ENCODE measurements around the gene TIPARP.
A peak's percentile ranks its signal among the peaks of the same experiment; 100 is the strongest.

TIPARP gene

GRCh38 chr3:156742401-156742800 lies 68.0 kb downstream of the TIPARP start:
- DNase-seq (ENCODE audit: low read depth) = no peak

GRCh38 chr3:156743859-156744258 lies 69.5 kb downstream of the TIPARP start:
- no peak for DNase-seq (ENCODE audit: low read depth)

DNA sequence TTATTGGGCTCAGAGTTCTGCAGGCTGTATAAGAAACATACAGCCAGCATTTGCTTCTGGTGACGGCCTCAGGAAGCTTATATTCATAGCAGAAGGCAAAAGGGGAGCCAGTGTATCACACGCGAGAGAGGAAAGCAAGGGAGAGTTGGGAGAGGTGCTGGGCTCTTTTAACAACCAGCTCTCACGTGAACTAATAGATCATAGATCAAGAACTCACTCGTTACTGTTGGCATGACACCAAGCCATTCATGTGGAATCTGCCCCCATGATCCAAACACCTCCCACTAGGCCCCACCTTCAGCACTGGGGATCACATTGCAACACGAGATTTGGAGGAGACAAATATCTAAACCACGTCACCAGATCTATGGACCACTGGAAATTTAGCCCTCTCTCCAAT lies 70.2 kb downstream of the TIPARP start:
- no peak for DNase-seq (ENCODE audit: low read depth)

GRCh38 chr3:156745766-156746165 lies 71.4 kb downstream of the TIPARP start:
- DNase-seq (ENCODE audit: low read depth) = no peak

DNA sequence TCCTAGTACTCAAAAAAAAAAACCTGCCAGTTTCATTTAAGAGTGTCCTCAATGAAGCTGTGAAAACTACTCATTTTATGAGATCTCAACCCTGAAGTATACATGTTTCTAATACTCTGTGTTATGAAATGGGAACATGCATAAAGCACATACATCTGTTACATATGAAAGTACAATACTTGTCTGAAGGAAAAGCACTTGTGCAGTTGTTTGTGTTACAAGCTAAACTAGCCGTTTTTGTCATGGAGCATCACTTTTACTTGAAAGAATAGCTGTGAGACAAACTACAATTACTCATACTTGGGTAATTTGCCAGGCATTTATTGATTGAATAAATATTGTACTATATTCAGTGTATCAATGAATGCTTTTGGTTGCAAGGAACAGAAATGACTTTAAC lies 72.7 kb downstream of the TIPARP start:
- DNase-seq (ENCODE audit: low read depth) = no peak

GRCh38 chr3:156749244-156749643 lies 74.9 kb downstream of the TIPARP start:
- no peak for DNase-seq (ENCODE audit: low read depth)

- DNase-seq (ENCODE audit: low read depth) = peak; percentile 25
Observed at GRCh38 chr3:156750191-156750873, 75.9 kb downstream of the TIPARP start.

GRCh38 chr3:156750874-156751245 lies 76.5 kb downstream of the TIPARP start:
- peak; percentile 41 for DNase-seq (ENCODE audit: low read depth)

- DNase-seq (ENCODE audit: low read depth) = peak; percentile 82
Observed at GRCh38 chr3:156751461-156752025, 77.2 kb downstream of the TIPARP start.
